ENCODE results near the gene STT3A.
A peak's percentile ranks its signal among the peaks of the same experiment; 100 is the strongest.

The STT3A gene

GRCh38 chr11:125588505-125588904 is 4.1 kb upstream of the STT3A start:
- peaks cover 1% of the 10 kb centered on the region for H3K4me1 ChIP-seq (ENCODE audit: control insufficient read depth, low read depth, low read length)
- H3K9me3 ChIP-seq (ENCODE audit: control insufficient read depth, low read depth, low read length): no peaks in the 10 kb centered on the region
- no peaks in the 10 kb centered on the region for H3K27me3 ChIP-seq (ENCODE audit: control insufficient read depth, insufficient read depth, low read length)
- H3K27ac ChIP-seq (ENCODE audit: low read length): no peak overlapping the region
- H3K4me3 ChIP-seq (ENCODE audit: low read length): no peak overlapping the region
- H3K36me3 ChIP-seq (ENCODE audit: control insufficient read depth, low read depth, low read length): peaks cover 12% of the 10 kb centered on the region
- no peak overlapping the region for H3K9ac ChIP-seq (ENCODE audit: low read length)

- Histone ChIP-seq H3K4me1 (ENCODE audit: control insufficient read depth, low read depth, low read length) (peaks cover 6% of the 10 kb centered on the region), H3K4me3 (ENCODE audit: low read length) (peak overlapping the region; percentile 82), H3K27me3 (ENCODE audit: control insufficient read depth, insufficient read depth, low read length) (no peaks in the 10 kb centered on the region), H3K9ac (ENCODE audit: low read length) (peak overlapping the region; percentile 81), H3K27ac (ENCODE audit: low read length) (peak overlapping the region; percentile 59), H3K9me3 (ENCODE audit: control insufficient read depth, low read depth, low read length) (no peaks in the 10 kb centered on the region), H3K36me3 (ENCODE audit: control insufficient read depth, low read depth, low read length) (peaks cover 9% of the 10 kb centered on the region)
These were observed 875 bp upstream of the STT3A start for GRCh38 chr11:125591649-125592304.

- Histone ChIP-seq H3K36me3 (ENCODE audit: control insufficient read depth, low read depth, low read length) (peaks cover 24% of the 10 kb centered on the region), H3K27ac (ENCODE audit: low read length) (peak overlapping the region; percentile 44), H3K27me3 (ENCODE audit: control insufficient read depth, insufficient read depth, low read length) (no peaks in the 10 kb centered on the region), H3K9ac (ENCODE audit: low read length) (peak overlapping the region; percentile 80), H3K4me3 (ENCODE audit: low read length) (peak overlapping the region; percentile 82), H3K4me1 (ENCODE audit: control insufficient read depth, low read depth, low read length) (peaks cover 6% of the 10 kb centered on the region), H3K9me3 (ENCODE audit: control insufficient read depth, low read depth, low read length) (no peaks in the 10 kb centered on the region)
These were observed 615 bp downstream of the STT3A start for GRCh38 chr11:125593114-125593820.

GRCh38 chr11:125594958-125595357 is 2.3 kb downstream of the STT3A start:
- Histone ChIP-seq H3K36me3 (ENCODE audit: control insufficient read depth, low read depth, low read length) (peaks cover 34% of the 10 kb centered on the region), H3K4me3 (ENCODE audit: low read length) (no peak overlapping the region), H3K9me3 (ENCODE audit: control insufficient read depth, low read depth, low read length) (no peaks in the 10 kb centered on the region), H3K4me1 (ENCODE audit: control insufficient read depth, low read depth, low read length) (peaks cover 6% of the 10 kb centered on the region), H3K27me3 (ENCODE audit: control insufficient read depth, insufficient read depth, low read length) (no peaks in the 10 kb centered on the region), H3K27ac (ENCODE audit: low read length) (no peak overlapping the region), H3K9ac (ENCODE audit: low read length) (no peak overlapping the region)

GRCh38 chr11:125600663-125601062 is 8.0 kb downstream of the STT3A start:
- H3K4me3 ChIP-seq (ENCODE audit: low read length): no peak overlapping the region
- H3K27ac ChIP-seq (ENCODE audit: low read length): no peak overlapping the region
- no peak overlapping the region for H3K9ac ChIP-seq (ENCODE audit: low read length)
- no peaks in the 10 kb centered on the region for H3K4me1 ChIP-seq (ENCODE audit: control insufficient read depth, low read depth, low read length)
- no peaks in the 10 kb centered on the region for H3K27me3 ChIP-seq (ENCODE audit: control insufficient read depth, insufficient read depth, low read length)
- no peaks in the 10 kb centered on the region for H3K9me3 ChIP-seq (ENCODE audit: control insufficient read depth, low read depth, low read length)
- peaks cover 85% of the 10 kb centered on the region for H3K36me3 ChIP-seq (ENCODE audit: control insufficient read depth, low read depth, low read length)

- no peaks in the 10 kb centered on the region for H3K9me3 ChIP-seq (ENCODE audit: control insufficient read depth, low read depth, low read length)
- H3K4me1 ChIP-seq (ENCODE audit: control insufficient read depth, low read depth, low read length): no peaks in the 10 kb centered on the region
- peaks cover 86% of the 10 kb centered on the region for H3K36me3 ChIP-seq (ENCODE audit: control insufficient read depth, low read depth, low read length)
- H3K27me3 ChIP-seq (ENCODE audit: control insufficient read depth, insufficient read depth, low read length): no peaks in the 10 kb centered on the region
- H3K27ac ChIP-seq (ENCODE audit: low read length): no peak overlapping the region
- no peak overlapping the region for H3K4me3 ChIP-seq (ENCODE audit: low read length)
- no peak overlapping the region for H3K9ac ChIP-seq (ENCODE audit: low read length)
These were observed 10.6 kb downstream of the STT3A start for GRCh38 chr11:125603207-125603606.

GRCh38 chr11:125605417-125605816 is 12.8 kb downstream of the STT3A start:
- Histone ChIP-seq H3K36me3 (ENCODE audit: control insufficient read depth, low read depth, low read length) (peaks cover 91% of the 10 kb centered on the region), H3K27me3 (ENCODE audit: control insufficient read depth, insufficient read depth, low read length) (no peaks in the 10 kb centered on the region), H3K9me3 (ENCODE audit: control insufficient read depth, low read depth, low read length) (no peaks in the 10 kb centered on the region), H3K27ac (ENCODE audit: low read length) (no peak overlapping the region), H3K4me1 (ENCODE audit: control insufficient read depth, low read depth, low read length) (no peaks in the 10 kb centered on the region), H3K4me3 (ENCODE audit: low read length) (no peak overlapping the region), H3K9ac (ENCODE audit: low read length) (no peak overlapping the region)

GRCh38 chr11:125609545-125609944 is 16.9 kb downstream of the STT3A start:
- Histone ChIP-seq H3K36me3 (ENCODE audit: control insufficient read depth, low read depth, low read length) (peaks cover 90% of the 10 kb centered on the region), H3K4me3 (ENCODE audit: low read length) (no peak overlapping the region), H3K27ac (ENCODE audit: low read length) (no peak overlapping the region)

GRCh38 chr11:125618383-125618782 is 25.7 kb downstream of the STT3A start:
- H3K4me1 ChIP-seq (ENCODE audit: control insufficient read depth, low read depth, low read length): no peaks in the 10 kb centered on the region
- H3K9ac ChIP-seq (ENCODE audit: low read length): no peak overlapping the region
- peaks cover 86% of the 10 kb centered on the region for H3K36me3 ChIP-seq (ENCODE audit: control insufficient read depth, low read depth, low read length)
- H3K27ac ChIP-seq (ENCODE audit: low read length): no peak overlapping the region
- H3K9me3 ChIP-seq (ENCODE audit: control insufficient read depth, low read depth, low read length): no peaks in the 10 kb centered on the region
- H3K27me3 ChIP-seq (ENCODE audit: control insufficient read depth, insufficient read depth, low read length): no peaks in the 10 kb centered on the region
- H3K4me3 ChIP-seq (ENCODE audit: low read length): no peak overlapping the region

More at GRCh38 chr11:125609545-125609944, 16.9 kb downstream of the STT3A start:
- H3K4me1 ChIP-seq (ENCODE audit: control insufficient read depth, low read depth, low read length): no peaks in the 10 kb centered on the region
- no peak overlapping the region for H3K9ac ChIP-seq (ENCODE audit: low read length)
- no peaks in the 10 kb centered on the region for H3K9me3 ChIP-seq (ENCODE audit: control insufficient read depth, low read depth, low read length)
- no peaks in the 10 kb centered on the region for H3K27me3 ChIP-seq (ENCODE audit: control insufficient read depth, insufficient read depth, low read length)

GRCh38 chr11:125621995-125622394 is 29.3 kb downstream of the STT3A start:
- Histone ChIP-seq H3K4me1 (ENCODE audit: control insufficient read depth, low read depth, low read length) (peaks cover 4% of the 10 kb centered on the region), H3K27me3 (ENCODE audit: control insufficient read depth, insufficient read depth, low read length) (no peaks in the 10 kb centered on the region), H3K9ac (ENCODE audit: low read length) (no peak overlapping the region), H3K36me3 (ENCODE audit: control insufficient read depth, low read depth, low read length) (peaks cover 51% of the 10 kb centered on the region), H3K9me3 (ENCODE audit: control insufficient read depth, low read depth, low read length) (no peaks in the 10 kb centered on the region), H3K27ac (ENCODE audit: low read length) (no peak overlapping the region), H3K4me3 (ENCODE audit: low read length) (no peak overlapping the region)

- H3K27ac ChIP-seq (ENCODE audit: low read length): no peak overlapping the region
- no peak overlapping the region for H3K4me3 ChIP-seq (ENCODE audit: low read length)
- H3K27me3 ChIP-seq (ENCODE audit: control insufficient read depth, insufficient read depth, low read length): no peaks in the 10 kb centered on the region
- H3K9me3 ChIP-seq (ENCODE audit: control insufficient read depth, low read depth, low read length): no peaks in the 10 kb centered on the region
- peaks cover 46% of the 10 kb centered on the region for H3K36me3 ChIP-seq (ENCODE audit: control insufficient read depth, low read depth, low read length)
- no peak overlapping the region for H3K9ac ChIP-seq (ENCODE audit: low read length)
- H3K4me1 ChIP-seq (ENCODE audit: control insufficient read depth, low read depth, low read length): peaks cover 5% of the 10 kb centered on the region
These were observed 30.4 kb downstream of the STT3A start for GRCh38 chr11:125623064-125623463.

GRCh38 chr11:125624756-125625213 is 32.1 kb downstream of the STT3A start, which contains the start of gene CHEK1:
CHEK1 (plus strand) TSS chr11:125625163; CDS start chr11:125626769, 1,606 bp downstream.
- Histone ChIP-seq H3K4me1 (ENCODE audit: control insufficient read depth, low read depth, low read length) (peaks cover 5% of the 10 kb centered on the region), H3K36me3 (ENCODE audit: control insufficient read depth, low read depth, low read length) (peaks cover 42% of the 10 kb centered on the region), H3K27ac (ENCODE audit: low read length) (peak within 1 kb of the TSS; percentile 91), H3K4me3 (ENCODE audit: low read length) (peak within 1 kb of the TSS; percentile 83), H3K9me3 (ENCODE audit: control insufficient read depth, low read depth, low read length) (no peaks in the 10 kb centered on the region), H3K9ac (ENCODE audit: low read length) (peak within 1 kb of the TSS; percentile 98), H3K27me3 (ENCODE audit: control insufficient read depth, insufficient read depth, low read length) (no peaks in the 10 kb centered on the region)
